ENCODE measurements around the gene MARK3.

DNA sequence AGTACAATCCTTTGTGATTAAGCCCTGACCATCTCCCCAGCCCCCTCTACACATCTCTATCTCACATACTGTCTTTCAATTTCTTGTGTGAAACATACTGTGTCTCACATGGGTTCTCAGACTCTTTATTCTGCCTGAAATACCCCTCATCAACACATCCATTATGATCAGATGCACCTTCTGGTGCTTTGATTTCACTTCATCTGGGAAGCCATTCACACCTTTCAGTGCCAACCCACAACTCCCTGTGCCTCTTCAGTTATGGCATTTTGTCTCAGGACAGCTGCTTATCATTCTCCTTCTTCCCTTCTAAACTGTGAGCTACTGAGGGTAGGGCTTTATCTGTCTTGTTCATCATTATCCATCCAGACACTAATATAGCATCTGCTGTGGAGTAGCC lies 78.6 kb downstream of the MARK3 start:
- TF ChIP-seq, protein P1, sequence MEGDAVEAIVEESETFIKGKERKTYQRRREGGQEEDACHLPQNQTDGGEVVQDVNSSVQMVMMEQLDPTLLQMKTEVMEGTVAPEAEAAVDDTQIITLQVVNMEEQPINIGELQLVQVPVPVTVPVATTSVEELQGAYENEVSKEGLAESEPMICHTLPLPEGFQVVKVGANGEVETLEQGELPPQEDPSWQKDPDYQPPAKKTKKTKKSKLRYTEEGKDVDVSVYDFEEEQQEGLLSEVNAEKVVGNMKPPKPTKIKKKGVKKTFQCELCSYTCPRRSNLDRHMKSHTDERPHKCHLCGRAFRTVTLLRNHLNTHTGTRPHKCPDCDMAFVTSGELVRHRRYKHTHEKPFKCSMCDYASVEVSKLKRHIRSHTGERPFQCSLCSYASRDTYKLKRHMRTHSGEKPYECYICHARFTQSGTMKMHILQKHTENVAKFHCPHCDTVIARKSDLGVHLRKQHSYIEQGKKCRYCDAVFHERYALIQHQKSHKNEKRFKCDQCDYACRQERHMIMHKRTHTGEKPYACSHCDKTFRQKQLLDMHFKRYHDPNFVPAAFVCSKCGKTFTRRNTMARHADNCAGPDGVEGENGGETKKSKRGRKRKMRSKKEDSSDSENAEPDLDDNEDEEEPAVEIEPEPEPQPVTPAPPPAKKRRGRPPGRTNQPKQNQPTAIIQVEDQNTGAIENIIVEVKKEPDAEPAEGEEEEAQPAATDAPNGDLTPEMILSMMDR (conservative IDR thresholded peaks at IDR 0.05), result no peak
- no peak for TF ChIP-seq EZH2 (IDR thresholded peaks at IDR 0.05; ENCODE audit: low read depth)

Measured in PC-9 (cell line).